ENCODE results near the gene PLLP. TPM values are rescaled to one million over a fixed set of nuclear protein-coding genes. Genes with fewer than 3 reads are reported as not detected.

Gene PLLP
- polyA plus RNA-seq, 1 donor (not counting 4 experiments of a cell fraction or from before 2014, with no cell fraction given) = 8.7 TPM

GRCh38 chr16:57310801-57311200, 26.3 kb upstream of the PLLP start:
- Histone ChIP-seq H3K36me3 (ENCODE audit: control insufficient read depth in 2 of 2, extremely low read depth in 1 of 2, insufficient read depth in 2 of 2, low read length in 2 of 2) (no peaks in the 10 kb centered on the region), H2AFZ (ENCODE audit: control insufficient read depth, low read length) (no peak overlapping the region), H3K4me3 (ENCODE audit: control insufficient read depth in 2 of 3, extremely low read depth in 1 of 3, insufficient read depth in 2 of 3, low read depth in 1 of 3, low read length in 3 of 3) (no peak overlapping the region), H4K20me1 (ENCODE audit: control insufficient read depth, extremely low read depth, insufficient read depth, low read length) (no peaks in the 10 kb centered on the region), H3K9ac (ENCODE audit: control insufficient read depth, extremely low read depth, insufficient read depth, low read length) (no peak overlapping the region), H3K4me1 (ENCODE audit: control insufficient read depth, extremely low read depth, insufficient read depth, low read length) (peaks cover 4% of the 10 kb centered on the region), H3K27ac (ENCODE audit: control insufficient read depth, insufficient read depth, low read length) (no peak overlapping the region), H3K4me2 (ENCODE audit: control insufficient read depth, extremely low read depth, insufficient read depth, low read depth, low read length) (no peak overlapping the region), H3K27me3 (ENCODE audit: control insufficient read depth, extremely low read depth, insufficient read depth, low read length) (peaks cover 5% of the 10 kb centered on the region), H3K9me3 (ENCODE audit: control insufficient read depth, low read depth, low read length) (no peaks in the 10 kb centered on the region), H3K9me1 (ENCODE audit: control insufficient read depth, extremely low read depth, insufficient read depth, low read length) (no peaks in the 10 kb centered on the region), H3K79me2 (ENCODE audit: control insufficient read depth, insufficient read depth, low read length) (no peaks in the 10 kb centered on the region)
- DNase-seq (ENCODE audit: low read depth, low spot score) = no peak
- FAIRE-seq = no peak
- dilution Hi-C loops (cut with MboI; ENCODE audit: extremely low pct_ligation_motif_present, low sequenced_read_pairs) = no loop called here
- TF ChIP-seq EZH2 (IDR thresholded peaks at IDR 0.05; ENCODE audit: low read length) (no peak), CTCF (optimal IDR thresholded peaks at IDR 0.05 in 1 of 3, IDR thresholded peaks at IDR 0.05 in 1 of 3, conservative IDR thresholded peaks at IDR 0.05 in 1 of 3; ENCODE audit: extremely low read depth in 1 of 3, insufficient read depth in 2 of 3, low read length in 3 of 3) (no peak)

- Histone ChIP-seq H3K4me2 (ENCODE audit: control insufficient read depth, extremely low read depth, insufficient read depth, low read depth, low read length) (no peak overlapping the region), H3K9me1 (ENCODE audit: control insufficient read depth, extremely low read depth, insufficient read depth, low read length) (no peaks in the 10 kb centered on the region), H3K9me3 (ENCODE audit: control insufficient read depth, low read depth, low read length) (no peaks in the 10 kb centered on the region), H3K4me3 (ENCODE audit: control insufficient read depth in 2 of 3, extremely low read depth in 1 of 3, insufficient read depth in 2 of 3, low read depth in 1 of 3, low read length in 3 of 3) (no peak overlapping the region), H3K4me1 (ENCODE audit: control insufficient read depth, extremely low read depth, insufficient read depth, low read length) (no peaks in the 10 kb centered on the region), H3K36me3 (ENCODE audit: control insufficient read depth in 2 of 2, extremely low read depth in 1 of 2, insufficient read depth in 2 of 2, low read length in 2 of 2) (no peaks in the 10 kb centered on the region), H2AFZ (ENCODE audit: control insufficient read depth, low read length) (no peak overlapping the region), H3K9ac (ENCODE audit: control insufficient read depth, extremely low read depth, insufficient read depth, low read length) (no peak overlapping the region), H4K20me1 (ENCODE audit: control insufficient read depth, extremely low read depth, insufficient read depth, low read length) (no peaks in the 10 kb centered on the region), H3K27ac (ENCODE audit: control insufficient read depth, insufficient read depth, low read length) (no peak overlapping the region), H3K27me3 (ENCODE audit: control insufficient read depth, extremely low read depth, insufficient read depth, low read length) (peaks cover 5% of the 10 kb centered on the region), H3K79me2 (ENCODE audit: control insufficient read depth, insufficient read depth, low read length) (no peaks in the 10 kb centered on the region)
- dilution Hi-C loops (cut with MboI; ENCODE audit: extremely low pct_ligation_motif_present, low sequenced_read_pairs) = loop anchor here (5.0 kb wide), 1 partner anchor 109 kb away; no protein-coding TSS in a partner anchor
- no peak for DNase-seq (ENCODE audit: low read depth, low spot score)
- no peak for FAIRE-seq
- TF ChIP-seq CTCF (optimal IDR thresholded peaks at IDR 0.05 in 1 of 3, IDR thresholded peaks at IDR 0.05 in 1 of 3, conservative IDR thresholded peaks at IDR 0.05 in 1 of 3; ENCODE audit: extremely low read depth in 1 of 3, insufficient read depth in 2 of 3, low read length in 3 of 3) (no peak), EZH2 (IDR thresholded peaks at IDR 0.05; ENCODE audit: low read length) (no peak)
These were observed 23.6 kb upstream of the PLLP start for GRCh38 chr16:57308041-57308440.
